H1 (cell line): Measurements from ENCODE around the gene PATJ. TPM values are rescaled to one million over a fixed set of nuclear protein-coding genes. Genes with fewer than 3 reads are reported as not detected.

Experiments
- CTCF ChIA-PET: fragments of 300-600 bp; sonication (Branson Sonifier 250); formaldehyde crosslinking; loops from one replicate; lab custom pipeline; 2021; ENCODE audit not compliant: partially characterized antibody; lab: Charles Lee
- POLR2A ChIA-PET: fragments of 300-600 bp; sonication (Branson Sonifier 250); formaldehyde crosslinking; loops from one replicate; lab custom pipeline; 2021; ENCODE audit warnings: inconsistent platforms; ENCODE audit not compliant: partially characterized antibody; lab: Charles Lee
- DNase-seq, 2 experiments: peaks; one replicate each; pipeline versions ENCODE4 v3.0.0 to v3.0.0-alpha.2; 2010 to 2022; ENCODE audit warnings: low spot score in 2 of 2, low read depth in 1 of 2, mixed read lengths in 1 of 2
- FAIRE-seq: peaks from 2 replicates; lab custom pipeline; 2011; peaks lifted over from hg19 to GRCh38; lab: Jason Lieb, UNC
- H2AFZ ChIP-seq: 2 replicates; pipeline ENCODE4 v1.8.1; 2012; ENCODE audit warnings: low read length, inconsistent platforms
- H2AK5ac ChIP-seq: 2 replicates; pipeline ENCODE4 v1.6.1; 2013; ENCODE audit warnings: low read depth, low read length
- H2BK120ac ChIP-seq: replicated peaks from 2 replicates; pipeline ENCODE3; 2013; ENCODE audit warnings: low read depth, low read length, inconsistent platforms
- H2BK12ac ChIP-seq: 2 replicates; pipeline ENCODE4 v1.6.1; 2013; ENCODE audit warnings: low read depth, low read length
- H2BK15ac ChIP-seq: 2 replicates; pipeline ENCODE4 v1.6.1; 2013; ENCODE audit warnings: low read length
- H2BK20ac ChIP-seq: 2 replicates; pipeline ENCODE4 v1.6.1; 2013; ENCODE audit warnings: low read length
- H2BK5ac ChIP-seq: 2 replicates; pipeline ENCODE4 v1.6.1; 2013; ENCODE audit warnings: low read depth, low read length
- H3K14ac ChIP-seq: 2 replicates; pipeline ENCODE4 v1.6.1; 2013; ENCODE audit warnings: inconsistent platforms; ENCODE audit not compliant: insufficient read length
- H3K18ac ChIP-seq: 2 replicates; pipeline ENCODE4 v1.6.1; 2013; ENCODE audit warnings: low read length; ENCODE audit errors: extremely low read depth
- H3K23ac ChIP-seq: 2 replicates; pipeline ENCODE4 v1.6.1; 2013; ENCODE audit warnings: inconsistent platforms; ENCODE audit not compliant: insufficient read length
- H3K23me2 ChIP-seq: 2 replicates; pipeline ENCODE4 v1.6.1; 2013; ENCODE audit warnings: low read depth, low read length
- H3K27ac ChIP-seq: 2 replicates; pipeline ENCODE4 v1.6.1; 2011; ENCODE audit warnings: low read depth, low read length, inconsistent platforms
- H3K27me3 ChIP-seq, 4 experiments: replicated peaks in 1 of 4; 1 replicate in 1 of 4; 2 replicates in 3 of 4; pipeline versions ENCODE4 v1.6.1 to v1.8.1; 2011 to 2013; ENCODE audit warnings: low read length in 3 of 4, mild to moderate bottlenecking in 3 of 4, inconsistent platforms in 2 of 4, mixed read lengths in 2 of 4, moderate library complexity in 1 of 4; ENCODE audit not compliant: control insufficient read depth in 3 of 4, insufficient read depth in 3 of 4; ENCODE audit errors: extremely low read depth in 1 of 4
- H3K36me3 ChIP-seq, 4 experiments: 2 replicates each; pipeline versions ENCODE4 v1.6.1 to v1.8.1; 2011 to 2013; ENCODE audit warnings: mild to moderate bottlenecking in 4 of 4, low read length in 3 of 4, moderate library complexity in 2 of 4, control low read depth in 1 of 4, inconsistent platforms in 1 of 4; ENCODE audit not compliant: insufficient read depth in 4 of 4, control insufficient read depth in 2 of 4
- H3K4ac ChIP-seq: replicated peaks from 2 replicates; pipeline ENCODE3; 2013; ENCODE audit warnings: low read length, low read depth, mixed read lengths, inconsistent platforms; ENCODE audit not compliant: insufficient read length
- H3K4me1 ChIP-seq, 4 experiments: replicated peaks in 1 of 4; 1 replicate in 1 of 4; 2 replicates in 3 of 4; pipeline versions ENCODE4 v1.6.1 to v1.8.1; 2011 to 2013; ENCODE audit warnings: low read length in 3 of 4, inconsistent platforms in 2 of 4, mixed read lengths in 1 of 4; ENCODE audit not compliant: insufficient read depth in 4 of 4, control insufficient read depth in 3 of 4
- H3K4me2 ChIP-seq, 2 experiments: 2 replicates each; pipeline versions ENCODE4 v1.6.1 to v1.8.1; 2011 to 2013; ENCODE audit warnings: low read depth in 2 of 2, low read length in 2 of 2, control low read depth in 1 of 2, inconsistent platforms in 1 of 2, mild to moderate bottlenecking in 1 of 2; ENCODE audit not compliant: insufficient read depth in 1 of 2
- H3K4me3 ChIP-seq, 4 experiments: fragments of 200-600, 300-600 bp in 1 of 4; sonication (generic), shearing (Covaris generic), sonication (Bioruptor Twin) in 1 of 4; 2 replicates each; pipeline versions ENCODE4 v1.5.1 to v1.8.1; 2011 to 2016; ENCODE audit warnings: low read length in 4 of 4, low read depth in 3 of 4, control low read depth in 2 of 4, inconsistent platforms in 2 of 4, mild to moderate bottlenecking in 2 of 4, mixed read lengths in 1 of 4, moderate library complexity in 1 of 4; ENCODE audit not compliant: insufficient read depth in 2 of 4; ENCODE audit errors: extremely low read depth in 1 of 4
- H3K56ac ChIP-seq: replicated peaks from 2 replicates; pipeline ENCODE3; 2013; ENCODE audit warnings: low read depth, mild to moderate bottlenecking, mixed read lengths, low read length, inconsistent platforms; ENCODE audit not compliant: insufficient read length
- H3K79me1 ChIP-seq: 2 replicates; pipeline ENCODE4 v1.6.1; 2013; ENCODE audit warnings: low read depth, low read length, control low read depth
- H3K79me2 ChIP-seq, 2 experiments: 2 replicates each; pipeline versions ENCODE4 v1.6.1 to v1.8.1; 2012 to 2013; ENCODE audit warnings: low read length in 2 of 2, mild to moderate bottlenecking in 2 of 2, inconsistent platforms in 1 of 2; ENCODE audit not compliant: insufficient read depth in 2 of 2, control insufficient read depth in 1 of 2
- H3K9ac ChIP-seq, 4 experiments: replicated peaks in 1 of 4; 1 replicate in 1 of 4; 2 replicates in 3 of 4; pipeline versions ENCODE4 v1.6.1 to v1.8.1; 2011 to 2013; ENCODE audit warnings: low read depth in 3 of 4, low read length in 3 of 4, control low read depth in 2 of 4, mild to moderate bottlenecking in 2 of 4, moderate library complexity in 2 of 4, inconsistent platforms in 1 of 4; ENCODE audit errors: extremely low read depth in 1 of 4
- H3K9me3 ChIP-seq, 2 experiments: 2 replicates each; pipeline versions ENCODE4 v1.6.1 to v1.8.1; 2012 to 2013; ENCODE audit warnings: mild to moderate bottlenecking in 2 of 2, moderate library complexity in 2 of 2, control low read depth in 1 of 2, inconsistent platforms in 1 of 2, low read depth in 1 of 2, low read length in 1 of 2, mixed read lengths in 1 of 2; ENCODE audit not compliant: insufficient read depth in 2 of 2
- H4K20me1 ChIP-seq, 2 experiments: replicated peaks in 1 of 2; 2 replicates each; pipeline versions ENCODE3 to v1.8.1; 2011 to 2013; ENCODE audit warnings: inconsistent platforms in 2 of 2, low read length in 2 of 2, mild to moderate bottlenecking in 1 of 2; ENCODE audit not compliant: insufficient read depth in 2 of 2, control insufficient read depth in 1 of 2
- H4K5ac ChIP-seq: 2 replicates; pipeline ENCODE4 v1.6.1; 2013; ENCODE audit warnings: low read length, low read depth, mixed read lengths, inconsistent platforms; ENCODE audit not compliant: insufficient read length
- H4K8ac ChIP-seq: 2 replicates; pipeline ENCODE4 v1.8.0; 2013; ENCODE audit warnings: mild to moderate bottlenecking, moderate library complexity, low read length, inconsistent platforms; ENCODE audit not compliant: insufficient read depth; ENCODE audit errors: extremely low read depth
- H4K91ac ChIP-seq: replicated peaks from 2 replicates; pipeline ENCODE3; 2013; ENCODE audit warnings: low read length, mixed read lengths, inconsistent platforms; ENCODE audit not compliant: insufficient read length
- ATF2 ChIP-seq: IDR thresholded peaks from 2 replicates; pipeline ENCODE4 v1.6.1; 2012; ENCODE audit warnings: low read length, inconsistent platforms
- CHD1 ChIP-seq: IDR thresholded peaks from 2 replicates; pipeline ENCODE4 v1.6.1; 2012; ENCODE audit warnings: low read depth, low read length, improper control_type of control experiment
- CTBP2 ChIP-seq: IDR thresholded peaks from 2 replicates; pipeline ENCODE4 v1.7.0; 2011; ENCODE audit warnings: borderline replicate concordance, mild to moderate bottlenecking, moderate library complexity, mixed read lengths, low read length; ENCODE audit not compliant: insufficient read depth, insufficient read length
- E2F6 ChIP-seq: IDR thresholded peaks from 2 replicates; pipeline ENCODE4 v1.6.1; 2012; ENCODE audit warnings: inconsistent platforms
- EGR1 ChIP-seq: IDR thresholded peaks from 2 replicates; pipeline ENCODE4 v1.6.1; 2011; ENCODE audit warnings: low read depth, low read length, borderline replicate concordance
- EZH2 ChIP-seq: fragments of 200-600 bp; sonication (generic); IDR thresholded peaks from 2 replicates; pipeline ENCODE4 v1.7.1; 2012; ENCODE audit warnings: low read depth, mild to moderate bottlenecking, moderate library complexity, low read length, inconsistent platforms; ENCODE audit not compliant: severe bottlenecking
- KDM1A ChIP-seq: fragments of 200-600, 300-600 bp; sonication (generic); IDR thresholded peaks from 2 replicates; pipeline ENCODE4 v1.7.1; 2016; ENCODE audit warnings: mild to moderate bottlenecking, low read length, borderline replicate concordance
- KDM5A ChIP-seq: fragments of 200-600 bp; IDR thresholded peaks from 2 replicates; pipeline ENCODE4 v1.7.1; 2012; ENCODE audit warnings: mild to moderate bottlenecking, low read length, inconsistent platforms, mixed read lengths
- USF2 ChIP-seq: IDR thresholded peaks from 2 replicates; pipeline ENCODE4 v1.6.1; 2011; ENCODE audit warnings: low read length, improper control_type of control experiment
- YY1 ChIP-seq: IDR thresholded peaks from 2 replicates; pipeline ENCODE4 v1.6.1; 2011; ENCODE audit warnings: low read depth, mild to moderate bottlenecking, low read length
- WGBS, 2 experiments: shearing (Covaris generic) in 1 of 2; methylation state at CpG; one replicate each; pipeline versions ENCODE4 v1.1.6 to v1.1.7; 2013 to 2015; ENCODE audit warnings: low lambda C conversion rate in 2 of 2, mixed read lengths in 2 of 2, inconsistent platforms in 1 of 2, low coverage in 1 of 2, missing lambda C conversion rate in 1 of 2; ENCODE audit not compliant: insufficient replicate concordance in 2 of 2, insufficient coverage in 1 of 2, insufficient read length in 1 of 2; ENCODE audit errors: extremely low coverage in 1 of 2, missing lambda C conversion rate in 1 of 2; 5-methylcytosine and 5-hydroxymethylcytosine counted together
- polyA plus RNA-seq, 7 experiments: library from polyadenylated mRNA; depleted of rRNA in 3 of 7; stranded (reverse) in 5 of 7; unstranded in 2 of 7; fragments of >200 nt in 5 of 7; fragments of 200-250 nt in 2 of 7; gene quantifications; 1 replicate in 5 of 7; 2 replicates in 1 of 7; 4 replicates in 1 of 7; pipeline versions ENCODE4 v1.2.1 to v1.2.3, GENCODE V29; 2011 to 2013; ENCODE audit warnings: missing spikeins in 2 of 7, mixed read lengths in 2 of 7
- total RNA-seq: library from RNA; stranded (reverse); fragmentation: NEBNext Ultra II Directional; extraction: Animal tissue kit (Norgen Biotek cat#: 25700); gene quantifications from 2 replicates; pipeline ENCODE4 v1.2.1, GENCODE V29; 2021

Gene PATJ
- total and polyA plus RNA-seq, 2 of the 8 experiments (the other 6 are each of a cell fraction or from before 2014, with no cell fraction given): 8.2 to 55.6 TPM

GRCh38 chr1:61727544-61727943 is 14.7 kb upstream of the PATJ start:
- no peak overlapping the region for H3K14ac ChIP-seq
- no peaks in the 10 kb centered on the region for H4K20me1 ChIP-seq
- H3K23ac ChIP-seq: no peak overlapping the region
- FAIRE-seq (no peak), DNase-seq (no peak)
- H2BK12ac ChIP-seq: no peak overlapping the region
- H3K4me1 ChIP-seq: no peaks in the 10 kb centered on the region
- no peak overlapping the region for H2BK15ac ChIP-seq
- H3K9me3 ChIP-seq: no peaks in the 10 kb centered on the region
- H3K18ac ChIP-seq: no peak overlapping the region
- H2BK20ac ChIP-seq: no peak overlapping the region
- H3K27me3 ChIP-seq: no peaks in the 10 kb centered on the region
- 94% methylated on average over 3 of the region's 3 CpGs; no CpG with 5 or more reads in 1 of the 2 experiments for WGBS, 2 experiments
- no peak overlapping the region for H2AK5ac ChIP-seq
- no peak overlapping the region for H3K4ac ChIP-seq
- ChIA-PET CTCF (interaction anchor here (1.1 to 1.2 kb wide), 2 partner anchors 9 to 140 kb away, joined by 3 to 7 read pairs; no protein-coding TSS in a partner anchor), POLR2A (interaction anchor here (0.7 to 1.4 kb wide), 3 partner anchors 16 to 833 kb away, joined by 3 read pairs; no protein-coding TSS in a partner anchor)
- no peaks in the 10 kb centered on the region for H3K79me1 ChIP-seq
- no peak overlapping the region for H4K5ac ChIP-seq
- H4K91ac ChIP-seq: no peak overlapping the region
- H3K4me2 ChIP-seq: no peak overlapping the region
- H3K4me3 ChIP-seq: no peak overlapping the region
- H2AFZ ChIP-seq: no peak overlapping the region
- no peak overlapping the region for H3K9ac ChIP-seq
- no peak overlapping the region for H3K56ac ChIP-seq
- H3K36me3 ChIP-seq: no peaks in the 10 kb centered on the region
- no peak overlapping the region for H4K8ac ChIP-seq
- H2BK120ac ChIP-seq: no peak overlapping the region
- no peaks in the 10 kb centered on the region for H3K23me2 ChIP-seq
- H3K79me2 ChIP-seq: peaks cover 5 to 24% of the 10 kb centered on the region in 2 experiments; a peak in 3 of 4 replicates
- no peak overlapping the region for H3K27ac ChIP-seq
- no peak overlapping the region for H2BK5ac ChIP-seq
- TF ChIP-seq CTBP2: no peak
- no peak for TF ChIP-seq EGR1
- TF ChIP-seq KDM5A: no peak
- TF ChIP-seq E2F6: no peak
- no peak for TF ChIP-seq USF2
- TF ChIP-seq EZH2: no peak
- no peak for TF ChIP-seq KDM1A
- TF ChIP-seq YY1: no peak
- TF ChIP-seq CHD1: no peak
- TF ChIP-seq ATF2: no peak
